HCT116 (cell line): ENCODE results near the gene STK32B. TPM values are rescaled to one million over a fixed set of nuclear protein-coding genes. Genes with fewer than 3 reads are reported as not detected.

Experiments
- ATAC-seq: fragments of 200-7000 bp; cut with Tn5 transposase; 2 replicates; pipeline ENCODE4 v1.9.1; 2020; ENCODE audit warnings: mild to moderate bottlenecking, moderate library complexity
- BruUV-seq: library from RNA; stranded (reverse); fragments of 400-500 nt; replicated peaks from 2 replicates; lab custom pipeline; 2021; lab: Mats Ljungman, UMichigan
- CTCF ChIA-PET: fragments of 300-600 bp; sonication (Branson Sonifier 250); formaldehyde crosslinking; loops from one replicate; lab custom pipeline; 2021; ENCODE audit warnings: antibody characterized with exemption; lab: Charles Lee
- POLR2A ChIA-PET: fragments of 300-600, 350-600 bp; sonication (Branson Sonifier 250); formaldehyde crosslinking; loops from one replicate; lab custom pipeline; 2021; ENCODE audit warnings: antibody characterized with exemption; lab: Charles Lee
- RAD21 ChIA-PET, 2 experiments: fragments of 300-600 bp; sonication (Branson Sonifier 250); formaldehyde crosslinking; loops; one replicate each; lab custom pipeline; 2023; ENCODE audit warnings: low total read pairs in 2 of 2; ENCODE audit not compliant: uncharacterized antibody in 2 of 2, unreplicated experiment in 2 of 2, low non-redundant PET in 1 of 2; lab: Charles Lee
- DNase-seq: peaks from one replicate; pipeline ENCODE4 v3.0.0-alpha.2; 2010; ENCODE audit warnings: low read depth, low spot score
- H2AFZ ChIP-seq: fragments of 200-600 bp; shearing (Covaris generic), sonication (generic); 2 replicates; pipeline ENCODE4 v1.6.1; 2017; ENCODE audit warnings: low read depth, mixed run types, mixed read lengths, antibody characterized with exemption, low read length; ENCODE audit not compliant: poor library complexity, severe bottlenecking
- H3K27ac ChIP-seq: 2 replicates; pipeline ENCODE4 v1.5.1; 2012; ENCODE audit warnings: low read depth, low read length
- H3K27me3 ChIP-seq: fragments of 200-600 bp; sonication (generic); 2 replicates; pipeline ENCODE4 v1.6.1; 2016; ENCODE audit warnings: mixed run types, low read length, mixed read lengths; ENCODE audit not compliant: insufficient read depth
- H3K36me3 ChIP-seq, 2 experiments: fragments of 200-500 bp in 1 of 2; fragments of 200-600 bp in 1 of 2; sonication (Bioruptor generic) in 1 of 2; sonication (generic) in 1 of 2; 2 replicates each; pipeline versions ENCODE4 v1.5.1 to v1.6.1; 2014 to 2016; ENCODE audit warnings: low read length in 2 of 2, inconsistent platforms in 1 of 2, mixed read lengths in 1 of 2, mixed run types in 1 of 2; ENCODE audit not compliant: insufficient read depth in 2 of 2, control insufficient read depth in 1 of 2
- H3K4me1 ChIP-seq, 2 experiments: fragments of 200-600 bp in 1 of 2; sonication (generic) in 1 of 2; 2 replicates each; pipeline versions ENCODE4 v1.5.1 to v1.6.1; 2012 to 2017; ENCODE audit warnings: low read length in 2 of 2, inconsistent platforms in 1 of 2, mild to moderate bottlenecking in 1 of 2, mixed read lengths in 1 of 2, mixed run types in 1 of 2, moderate library complexity in 1 of 2; ENCODE audit not compliant: insufficient read depth in 2 of 2, control insufficient read depth in 1 of 2
- H3K4me2 ChIP-seq: fragments of 200-600 bp; sonication (generic); 2 replicates; pipeline ENCODE4 v1.6.1; 2017; ENCODE audit warnings: mixed run types, low read length, mixed read lengths
- H3K4me3 ChIP-seq, 2 experiments: fragments of 200-600 bp in 1 of 2; sonication (generic) in 1 of 2; replicated peaks in 1 of 2; 2 replicates each; pipeline ENCODE4 v1.5.1; 2011 to 2016; ENCODE audit warnings: low read length in 2 of 2, control low read depth in 1 of 2, low read depth in 1 of 2, mild to moderate bottlenecking in 1 of 2, mixed read lengths in 1 of 2, mixed run types in 1 of 2
- H3K79me2 ChIP-seq: fragments of 200-600 bp; sonication (generic); 2 replicates; pipeline ENCODE4 v1.6.1; 2017; ENCODE audit warnings: mild to moderate bottlenecking, mixed run types, low read length, moderate library complexity, mixed read lengths; ENCODE audit not compliant: insufficient read depth
- H3K9ac ChIP-seq: fragments of 200-600 bp; sonication (generic); 2 replicates; pipeline ENCODE4 v1.6.1; 2016; ENCODE audit warnings: low read length, mixed read lengths
- H3K9me2 ChIP-seq: fragments of 200-600 bp; sonication (generic), shearing (Covaris generic); 2 replicates; pipeline ENCODE4 v1.6.1; 2017; ENCODE audit warnings: mixed run types, mild to moderate bottlenecking, moderate library complexity; ENCODE audit not compliant: insufficient read depth
- H3K9me3 ChIP-seq, 2 experiments: fragments of 200-500 bp in 1 of 2; fragments of 200-600 bp in 1 of 2; sonication (Bioruptor generic) in 1 of 2; sonication (generic) in 1 of 2; 2 replicates each; pipeline ENCODE4 v1.6.1; 2014 to 2017; ENCODE audit warnings: low read length in 2 of 2, mixed read lengths in 2 of 2, inconsistent platforms in 1 of 2, low read depth in 1 of 2, mild to moderate bottlenecking in 1 of 2, mixed run types in 1 of 2, moderate library complexity in 1 of 2; ENCODE audit not compliant: control insufficient read depth in 1 of 2, insufficient read depth in 1 of 2
- H4K20me1 ChIP-seq: fragments of 200-600 bp; sonication (generic), shearing (Covaris generic); 2 replicates; pipeline ENCODE4 v1.6.1; 2017; ENCODE audit warnings: mixed run types, mild to moderate bottlenecking, moderate library complexity; ENCODE audit not compliant: insufficient read depth
- CBX3 ChIP-seq: IDR thresholded peaks from 2 replicates; pipeline ENCODE4 v1.6.1; 2012; ENCODE audit warnings: low read depth
- CEBPB ChIP-seq: IDR thresholded peaks from 2 replicates; pipeline ENCODE4 v1.6.1; 2012; ENCODE audit warnings: low read depth
- EGR1 ChIP-seq: IDR thresholded peaks from 2 replicates; pipeline ENCODE4 v1.6.1; 2012; ENCODE audit warnings: low read depth
- ELF1 ChIP-seq: IDR thresholded peaks from 2 replicates; pipeline ENCODE4 v1.6.1; 2012; ENCODE audit warnings: low read depth, borderline replicate concordance
- EZH2 ChIP-seq: fragments of 200-600 bp; sonication (generic); IDR thresholded peaks from 2 replicates; pipeline ENCODE4 v1.6.1; 2017; ENCODE audit warnings: antibody characterized with exemption, mixed run types
- FOSL1 ChIP-seq: IDR thresholded peaks from 2 replicates; pipeline ENCODE4 v1.6.1; 2012; ENCODE audit warnings: low read depth
- JUND ChIP-seq: IDR thresholded peaks from 2 replicates; pipeline ENCODE4 v1.6.1; 2012
- POLR2A ChIP-seq: IDR thresholded peaks from 2 replicates; pipeline ENCODE4 v1.7.0; 2011; ENCODE audit warnings: borderline replicate concordance; ENCODE audit not compliant: insufficient read depth, insufficient read length; ENCODE audit errors: extremely low read depth
- POLR2AphosphoS5 ChIP-seq: IDR thresholded peaks from 2 replicates; pipeline ENCODE4 v1.6.1; 2011; ENCODE audit warnings: mild to moderate bottlenecking, low read depth, low read length, moderate library complexity
- RAD21 ChIP-seq: IDR thresholded peaks from 2 replicates; pipeline ENCODE4 v1.6.1; 2012; ENCODE audit warnings: low read depth, mild to moderate bottlenecking
- SIN3A ChIP-seq: IDR thresholded peaks from 2 replicates; pipeline ENCODE4 v1.6.1; 2012; ENCODE audit warnings: low read depth
- SP1 ChIP-seq: IDR thresholded peaks from 2 replicates; pipeline ENCODE4 v1.6.1; 2012; ENCODE audit warnings: low read depth
- SRF ChIP-seq: IDR thresholded peaks from 2 replicates; pipeline ENCODE4 v1.6.1; 2012; ENCODE audit warnings: low read depth
- TCF7L2 ChIP-seq: IDR thresholded peaks from 2 replicates; pipeline ENCODE4 v1.7.0; 2011; ENCODE audit warnings: borderline replicate concordance, inconsistent platforms; ENCODE audit not compliant: insufficient read depth, insufficient read length; ENCODE audit errors: extremely low read depth
- YY1 ChIP-seq: IDR thresholded peaks from 2 replicates; pipeline ENCODE4 v1.6.1; 2011; ENCODE audit warnings: low read length, low read depth, moderate library complexity, mild to moderate bottlenecking; ENCODE audit not compliant: insufficient replicate concordance; ENCODE audit errors: extremely low read depth
- ZBTB33 ChIP-seq: IDR thresholded peaks from 2 replicates; pipeline ENCODE4 v1.6.1; 2011; ENCODE audit warnings: mild to moderate bottlenecking, low read length, moderate library complexity; ENCODE audit not compliant: insufficient replicate concordance; ENCODE audit errors: extremely low read depth
- ZFX ChIP-seq: fragments of 450-650 bp; IDR thresholded peaks from 2 replicates; pipeline ENCODE4 v1.6.1; 2017
- ZNF274 ChIP-seq: fragments of 200-500 bp; sonication (Bioruptor generic); IDR thresholded peaks from 2 replicates; pipeline ENCODE4 v1.6.1; 2014; ENCODE audit warnings: mild to moderate bottlenecking, low read depth, low read length, inconsistent platforms
- intact Hi-C: fragments of 100-400 bp; cut with micrococcal nuclease; formaldehyde crosslinking; loops from 2 replicates; pipeline ENCODE4 v1.10.0; 2022
- total RNA-seq: library from RNA; stranded (reverse); gene quantifications from one replicate; pipeline ENCODE4 v1.2.1, GENCODE V29; 2021; ENCODE audit not compliant: unreplicated experiment
- TF ChIP-seq, protein P1 (sequence below): IDR thresholded peaks from 2 replicates; pipeline ENCODE4 v1.6.1; 2012
- TF ChIP-seq, protein P2 (sequence below): IDR thresholded peaks from 2 replicates; pipeline ENCODE4 v1.6.1; 2012

STK32B gene
- total RNA-seq, 1 experiment from 2014 or later = not detected

- RAD21 ChIA-PET = no interaction called here
- H3K27me3 ChIP-seq = peaks cover 68% of the 10 kb centered on the region
Observed at GRCh38 chr4:5003918-5004317, 47.4 kb upstream of the STK32B start.

DNA sequence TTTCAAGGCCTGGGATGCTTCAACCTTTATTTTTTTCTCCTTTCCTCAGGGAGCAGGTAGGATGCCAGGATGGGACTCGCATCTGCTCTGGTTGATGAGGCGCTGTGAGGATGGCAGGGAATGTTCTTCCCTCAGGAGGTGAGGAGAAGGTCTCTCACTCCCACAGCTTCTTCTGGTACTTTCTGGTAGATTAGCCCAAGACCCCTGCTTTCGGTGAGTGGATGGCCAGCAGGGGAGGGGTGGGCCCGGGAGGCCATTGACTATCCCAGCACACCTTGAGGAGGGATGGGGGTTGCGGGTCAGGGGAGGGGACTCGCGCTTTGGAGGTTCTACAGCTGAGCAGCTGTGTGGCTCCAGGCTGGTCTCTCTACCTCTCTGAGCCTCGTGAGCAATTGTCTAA, 46.8 kb upstream of the STK32B start:
- no peaks in the 10 kb centered on the region for H3K9me2 ChIP-seq
- RAD21 ChIA-PET = no interaction called here
- no peaks in the 10 kb centered on the region for H4K20me1 ChIP-seq
- no peaks in the 10 kb centered on the region for H3K4me1 ChIP-seq
- BruUV-seq = no TSS peak
- no peak overlapping the region for H3K27ac ChIP-seq
- no peak overlapping the region for H2AFZ ChIP-seq
- H3K4me3 ChIP-seq = no peak overlapping the region
- H3K36me3 ChIP-seq = no peaks in the 10 kb centered on the region
- DNase-seq (no peak), ATAC-seq (no peak)
- POLR2A ChIA-PET = no interaction called here
- CTCF ChIA-PET = interaction anchor here (0.8 to 1.1 kb wide), 2 partner anchors 10 to 18 kb away, joined by 3 to 4 read pairs; no protein-coding TSS in a partner anchor
- H3K9me3 ChIP-seq = no peaks in the 10 kb centered on the region
- H3K79me2 ChIP-seq = no peaks in the 10 kb centered on the region
- H3K9ac ChIP-seq = no peak overlapping the region
- intact Hi-C loops = no loop called here
- peaks cover 71% of the 10 kb centered on the region for H3K27me3 ChIP-seq
- no peak overlapping the region for H3K4me2 ChIP-seq
- TF ChIP-seq, protein P1, sequence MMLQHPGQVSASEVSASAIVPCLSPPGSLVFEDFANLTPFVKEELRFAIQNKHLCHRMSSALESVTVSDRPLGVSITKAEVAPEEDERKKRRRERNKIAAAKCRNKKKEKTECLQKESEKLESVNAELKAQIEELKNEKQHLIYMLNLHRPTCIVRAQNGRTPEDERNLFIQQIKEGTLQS = no peak
- no peak for TF ChIP-seq EZH2
- no peak for TF ChIP-seq EGR1
- TF ChIP-seq TCF7L2 = no peak
- TF ChIP-seq, protein P2, sequence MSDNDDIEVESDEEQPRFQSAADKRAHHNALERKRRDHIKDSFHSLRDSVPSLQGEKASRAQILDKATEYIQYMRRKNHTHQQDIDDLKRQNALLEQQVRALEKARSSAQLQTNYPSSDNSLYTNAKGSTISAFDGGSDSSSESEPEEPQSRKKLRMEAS = no peak
- no peak for TF ChIP-seq POLR2A
- TF ChIP-seq ZBTB33 = no peak
- TF ChIP-seq JUND = no peak
- TF ChIP-seq CBX3 = no peak
- no peak for TF ChIP-seq YY1
- no peak for TF ChIP-seq ZNF274
- no peak for TF ChIP-seq SRF
- TF ChIP-seq SIN3A = no peak
- TF ChIP-seq ZFX = no peak
- no peak for TF ChIP-seq POLR2AphosphoS5
- TF ChIP-seq FOSL1 = no peak
- TF ChIP-seq RAD21 = no peak

More at GRCh38 chr4:5003918-5004317, 47.4 kb upstream of the STK32B start:
- intact Hi-C loops = no loop called here
- H3K9me2 ChIP-seq = no peaks in the 10 kb centered on the region
- H3K4me1 ChIP-seq = no peaks in the 10 kb centered on the region
- no peak overlapping the region for H2AFZ ChIP-seq
- POLR2A ChIA-PET = no interaction called here
- H3K36me3 ChIP-seq = no peaks in the 10 kb centered on the region
- CTCF ChIA-PET = no interaction called here
- H3K79me2 ChIP-seq = no peaks in the 10 kb centered on the region
- H3K4me3 ChIP-seq = no peak overlapping the region
- ATAC-seq = no peak
- no peak overlapping the region for H3K27ac ChIP-seq
- BruUV-seq = no TSS peak
- H4K20me1 ChIP-seq = no peaks in the 10 kb centered on the region
- no peak for DNase-seq
- no peak overlapping the region for H3K9ac ChIP-seq
- no peak for TF ChIP-seq TCF7L2
- TF ChIP-seq POLR2A = no peak
- no peak for TF ChIP-seq SIN3A
- TF ChIP-seq ZNF274 = no peak
- no peak for TF ChIP-seq CEBPB
- TF ChIP-seq, protein P1 = no peak
- no peak for TF ChIP-seq SP1
- TF ChIP-seq EGR1 = no peak
- no peak for TF ChIP-seq ELF1
- TF ChIP-seq ZFX = no peak
- H3K9me3 ChIP-seq = no peaks in the 10 kb centered on the region
- H3K4me2 ChIP-seq = no peak overlapping the region
